A673 (cell line): ENCODE measurements around the gene IL10RB.

Source experiments
- CTCF ChIP-seq: fragments of 300-800, 200-600 bp; sonication (generic); conservative IDR thresholded peaks from 2 replicates; pipeline ENCODE4 v1.5.1; 2017; ENCODE audit warnings: low read depth, mild to moderate bottlenecking, antibody characterized with exemption, low read length, moderate library complexity, mixed read lengths
- EZH2 ChIP-seq: fragments of 200-600 bp; sonication (generic); IDR thresholded peaks from 2 replicates; pipeline ENCODE4 v1.6.1; 2017; ENCODE audit warnings: borderline replicate concordance, low read depth, mild to moderate bottlenecking, mixed read lengths, antibody characterized with exemption, low read length; ENCODE audit not compliant: poor library complexity, severe bottlenecking

GRCh38 chr21:33305938-33306337 is 39.8 kb downstream of the IL10RB start:
- TF ChIP-seq CTCF (no peak), EZH2 (no peak)
